Measurements from ENCODE around the gene CAMK2N1.
A peak's percentile ranks its signal among the peaks of the same experiment; 100 is the strongest.

CAMK2N1 gene

GRCh38 chr1:20443703-20444586, 42.1 kb downstream of the CAMK2N1 start:
- no peak for DNase-seq (ENCODE audit: low read depth)

DNA sequence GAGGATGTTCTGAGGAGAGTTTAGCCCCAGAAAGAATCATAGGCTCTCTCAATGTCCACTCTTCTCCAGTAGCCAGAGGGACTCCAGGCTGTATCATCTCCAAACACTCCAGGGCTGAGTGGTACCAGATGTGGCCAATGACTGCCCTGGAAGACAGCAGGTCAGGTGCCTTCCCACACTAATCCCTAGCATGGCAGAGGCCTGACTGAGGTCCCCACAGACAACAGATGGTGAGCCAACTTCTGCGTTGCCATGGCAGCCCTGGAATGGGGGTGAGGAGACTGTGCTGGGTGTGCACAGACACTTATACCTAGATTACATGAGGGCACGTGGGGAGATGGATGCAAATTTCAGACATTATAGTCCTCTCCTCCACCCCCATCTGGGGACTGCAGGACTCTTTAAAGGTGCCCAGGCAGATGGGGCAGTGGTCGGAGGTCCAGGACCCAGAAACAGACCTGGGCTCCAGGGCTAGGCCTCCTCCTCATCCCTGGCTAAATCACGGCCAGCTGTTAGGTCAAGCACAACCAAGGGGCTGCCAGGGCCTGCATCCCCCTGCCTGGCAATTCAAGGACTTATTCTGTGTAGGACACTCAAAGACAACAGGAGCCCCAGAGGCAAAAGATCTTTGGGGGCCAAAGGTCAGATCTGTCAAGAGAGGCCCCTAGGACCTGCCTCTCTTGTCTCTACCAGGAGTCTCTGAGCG, 42.9 kb downstream of the CAMK2N1 start:
- peak; percentile 29 for DNase-seq (ENCODE audit: low read depth)

GRCh38 chr1:20440785-20441200, 45.2 kb downstream of the CAMK2N1 start:
- no peak for DNase-seq (ENCODE audit: low read depth)

- DNase-seq (ENCODE audit: low read depth) = no peak
These were observed 46.7 kb downstream of the CAMK2N1 start for GRCh38 chr1:20439282-20439681.

- no peak for DNase-seq (ENCODE audit: low read depth)
These were observed 48.4 kb downstream of the CAMK2N1 start for GRCh38 chr1:20437640-20438039.

GRCh38 chr1:20432891-20433290, 53.1 kb downstream of the CAMK2N1 start:
- no peak for DNase-seq (ENCODE audit: low read depth)
